ENCODE results near the gene CLPTM1L.

CLPTM1L gene

DNA sequence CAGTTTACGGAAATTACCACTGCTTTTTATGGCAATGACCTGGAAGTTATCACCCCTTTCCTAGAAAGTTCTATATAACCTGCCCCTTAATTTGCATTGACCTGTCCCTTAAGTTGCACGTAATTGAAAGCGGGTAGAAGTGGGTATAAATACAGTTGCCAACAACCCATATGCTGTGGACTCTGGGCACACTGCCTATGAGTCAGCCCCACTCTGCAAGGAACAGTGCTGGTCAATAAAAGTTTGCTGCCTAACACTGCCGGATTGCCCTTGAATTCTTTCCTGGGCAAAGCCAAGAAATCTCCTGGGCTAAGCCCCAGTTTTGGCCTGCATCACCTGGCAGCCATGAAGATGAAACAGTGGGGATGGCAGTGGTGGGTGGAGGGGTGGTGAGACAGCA is 23.9 kb upstream of the CLPTM1L start:
- Histone ChIP-seq H2AFZ (ENCODE audit: low read depth) (no peak overlapping the region), H3K79me2 (ENCODE audit: insufficient read depth, low read depth) (no peaks in the 10 kb centered on the region), H4K20me1 (ENCODE audit: insufficient read depth) (no peaks in the 10 kb centered on the region), H3K36me3 (ENCODE audit: insufficient read depth) (no peaks in the 10 kb centered on the region), H3K27ac (no peak overlapping the region), H3K4me2 (no peak overlapping the region), H3K27me3 (ENCODE audit: insufficient read depth, low read depth) (no peaks in the 10 kb centered on the region), H3K4me1 (ENCODE audit: low read depth, poor library complexity, severe bottlenecking) (no peaks in the 10 kb centered on the region), H3K9ac (no peak overlapping the region), H3K4me3 (IDR thresholded peaks at IDR 0.05; ENCODE audit: insufficient read depth, low read depth, low read length) (no peak overlapping the region)
- TF ChIP-seq, protein P1, sequence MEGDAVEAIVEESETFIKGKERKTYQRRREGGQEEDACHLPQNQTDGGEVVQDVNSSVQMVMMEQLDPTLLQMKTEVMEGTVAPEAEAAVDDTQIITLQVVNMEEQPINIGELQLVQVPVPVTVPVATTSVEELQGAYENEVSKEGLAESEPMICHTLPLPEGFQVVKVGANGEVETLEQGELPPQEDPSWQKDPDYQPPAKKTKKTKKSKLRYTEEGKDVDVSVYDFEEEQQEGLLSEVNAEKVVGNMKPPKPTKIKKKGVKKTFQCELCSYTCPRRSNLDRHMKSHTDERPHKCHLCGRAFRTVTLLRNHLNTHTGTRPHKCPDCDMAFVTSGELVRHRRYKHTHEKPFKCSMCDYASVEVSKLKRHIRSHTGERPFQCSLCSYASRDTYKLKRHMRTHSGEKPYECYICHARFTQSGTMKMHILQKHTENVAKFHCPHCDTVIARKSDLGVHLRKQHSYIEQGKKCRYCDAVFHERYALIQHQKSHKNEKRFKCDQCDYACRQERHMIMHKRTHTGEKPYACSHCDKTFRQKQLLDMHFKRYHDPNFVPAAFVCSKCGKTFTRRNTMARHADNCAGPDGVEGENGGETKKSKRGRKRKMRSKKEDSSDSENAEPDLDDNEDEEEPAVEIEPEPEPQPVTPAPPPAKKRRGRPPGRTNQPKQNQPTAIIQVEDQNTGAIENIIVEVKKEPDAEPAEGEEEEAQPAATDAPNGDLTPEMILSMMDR (conservative IDR thresholded peaks at IDR 0.05; ENCODE audit: low read depth, low read length), result no peak

DNA sequence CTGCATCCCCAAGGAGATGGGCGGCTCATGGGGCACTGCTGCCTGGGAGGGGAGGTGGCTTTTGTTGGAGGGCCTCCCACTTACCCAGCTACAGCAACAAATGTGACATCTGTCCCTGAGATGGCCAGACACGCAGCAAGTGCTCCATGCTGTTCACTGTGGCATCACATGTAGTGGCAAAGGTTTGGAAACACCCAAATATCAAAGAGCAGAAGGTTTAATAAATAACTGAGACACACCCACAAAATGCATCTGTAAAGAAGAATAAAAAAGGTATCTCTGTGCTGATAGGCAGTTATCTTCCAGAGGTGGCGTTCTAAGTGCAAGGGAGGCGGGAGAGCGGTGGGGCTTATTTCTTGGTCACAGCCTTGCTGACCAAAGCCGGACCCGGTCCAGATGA is 23.3 kb upstream of the CLPTM1L start:
- no peaks in the 10 kb centered on the region for H3K36me3 ChIP-seq (ENCODE audit: insufficient read depth)
- no peak overlapping the region for H3K4me2 ChIP-seq
- no peak overlapping the region for H2AFZ ChIP-seq (ENCODE audit: low read depth)
- no peak overlapping the region for H3K27ac ChIP-seq
- TF ChIP-seq, protein P1 (conservative IDR thresholded peaks at IDR 0.05; ENCODE audit: low read depth, low read length), result no peak
- H3K27me3 ChIP-seq (ENCODE audit: insufficient read depth, low read depth), result no peaks in the 10 kb centered on the region; the same call in 1 of the 2 replicates
- no peak overlapping the region for H3K9ac ChIP-seq
- H3K79me2 ChIP-seq (ENCODE audit: insufficient read depth, low read depth), result no peaks in the 10 kb centered on the region
- no peaks in the 10 kb centered on the region for H3K4me1 ChIP-seq (ENCODE audit: low read depth, poor library complexity, severe bottlenecking)
- H3K4me3 ChIP-seq (IDR thresholded peaks at IDR 0.05; ENCODE audit: insufficient read depth, low read depth, low read length), result no peak overlapping the region
- no peaks in the 10 kb centered on the region for H4K20me1 ChIP-seq (ENCODE audit: insufficient read depth)

DNA sequence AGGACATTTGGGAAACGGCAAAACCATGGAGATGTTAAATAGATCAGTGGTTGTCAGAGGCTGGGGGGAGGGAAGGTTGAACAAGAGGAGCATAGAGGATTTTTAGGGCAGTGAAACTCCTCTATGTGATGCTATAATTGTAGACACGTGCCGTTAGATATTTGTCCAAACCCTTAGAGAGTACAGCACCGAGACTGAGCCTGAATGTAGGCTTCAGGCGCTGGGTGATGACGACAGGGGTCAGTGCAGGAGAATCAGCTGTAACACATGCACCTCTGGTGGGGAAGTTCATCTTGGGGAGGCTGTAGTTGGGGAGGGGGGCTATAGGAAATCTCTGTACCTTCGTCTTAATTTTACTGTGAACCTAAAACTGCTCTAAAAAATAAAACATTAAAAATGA is 22.2 kb upstream of the CLPTM1L start:
- Histone ChIP-seq H3K4me1 (ENCODE audit: low read depth, poor library complexity, severe bottlenecking) (no peaks in the 10 kb centered on the region), H2AFZ (ENCODE audit: low read depth) (no peak overlapping the region), H3K9ac (no peak overlapping the region), H4K20me1 (ENCODE audit: insufficient read depth) (no peaks in the 10 kb centered on the region), H3K4me3 (IDR thresholded peaks at IDR 0.05; ENCODE audit: insufficient read depth, low read depth, low read length) (no peak overlapping the region), H3K36me3 (ENCODE audit: insufficient read depth) (no peaks in the 10 kb centered on the region), H3K27ac (no peak overlapping the region), H3K79me2 (ENCODE audit: insufficient read depth, low read depth) (no peaks in the 10 kb centered on the region), H3K4me2 (no peak overlapping the region), H3K27me3 (ENCODE audit: insufficient read depth, low read depth) (no peaks in the 10 kb centered on the region; the same call in 1 of the 2 replicates)
- TF ChIP-seq, protein P1 (conservative IDR thresholded peaks at IDR 0.05; ENCODE audit: low read depth, low read length), result no peak

DNA sequence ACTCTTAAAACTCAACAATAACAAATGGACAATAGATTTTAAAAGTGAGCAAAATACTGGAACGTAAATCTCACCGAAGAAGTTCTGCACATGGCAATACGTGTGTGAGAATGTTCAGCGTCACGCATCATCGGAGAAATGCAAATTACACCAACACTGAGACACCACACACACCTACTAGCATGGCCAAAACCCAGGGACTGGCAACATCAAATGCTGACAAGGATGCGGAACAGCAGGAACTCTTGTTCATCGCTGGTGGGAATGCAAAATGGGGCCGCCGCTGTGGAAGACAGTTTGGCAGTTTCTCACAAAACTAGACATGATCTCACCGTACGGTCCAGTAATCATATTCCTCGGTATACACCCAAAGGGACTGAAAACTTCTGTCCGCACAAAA is 21.6 kb upstream of the CLPTM1L start:
- no peaks in the 10 kb centered on the region for H3K36me3 ChIP-seq (ENCODE audit: insufficient read depth)
- H3K4me2 ChIP-seq, result no peak overlapping the region
- H4K20me1 ChIP-seq (ENCODE audit: insufficient read depth), result no peaks in the 10 kb centered on the region
- H3K27me3 ChIP-seq (ENCODE audit: insufficient read depth, low read depth), result no peaks in the 10 kb centered on the region; the same call in 1 of the 2 replicates
- no peak overlapping the region for H3K27ac ChIP-seq
- no peaks in the 10 kb centered on the region for H3K4me1 ChIP-seq (ENCODE audit: low read depth, poor library complexity, severe bottlenecking)
- H2AFZ ChIP-seq (ENCODE audit: low read depth), result no peak overlapping the region
- no peak overlapping the region for H3K9ac ChIP-seq
- TF ChIP-seq, protein P1 (conservative IDR thresholded peaks at IDR 0.05; ENCODE audit: low read depth, low read length), result no peak
- H3K4me3 ChIP-seq (IDR thresholded peaks at IDR 0.05; ENCODE audit: insufficient read depth, low read depth, low read length), result no peak overlapping the region
- no peaks in the 10 kb centered on the region for H3K79me2 ChIP-seq (ENCODE audit: insufficient read depth, low read depth)
